HepG2 (cell line): ENCODE data around the gene BANK1.

Source experiments
- FOXM1 ChIP-seq: sonication (generic); formaldehyde crosslinking; IDR thresholded peaks from 2 replicates; pipeline ENCODE4 v1.5.0; 2020; ENCODE audit warnings: missing genetic modification reagents
- MED8 ChIP-seq: sonication (generic); formaldehyde crosslinking; IDR thresholded peaks from 2 replicates; pipeline ENCODE4 v1.8.1; 2023; ENCODE audit warnings: mild to moderate bottlenecking, missing genetic modification reagents; ENCODE audit not compliant: insufficient replicate concordance
- ZNF280D ChIP-seq: sonication (generic); formaldehyde crosslinking; IDR thresholded peaks from 2 replicates; pipeline ENCODE4 v1.5.1; 2020; ENCODE audit warnings: mild to moderate bottlenecking, missing genetic modification reagents

DNA sequence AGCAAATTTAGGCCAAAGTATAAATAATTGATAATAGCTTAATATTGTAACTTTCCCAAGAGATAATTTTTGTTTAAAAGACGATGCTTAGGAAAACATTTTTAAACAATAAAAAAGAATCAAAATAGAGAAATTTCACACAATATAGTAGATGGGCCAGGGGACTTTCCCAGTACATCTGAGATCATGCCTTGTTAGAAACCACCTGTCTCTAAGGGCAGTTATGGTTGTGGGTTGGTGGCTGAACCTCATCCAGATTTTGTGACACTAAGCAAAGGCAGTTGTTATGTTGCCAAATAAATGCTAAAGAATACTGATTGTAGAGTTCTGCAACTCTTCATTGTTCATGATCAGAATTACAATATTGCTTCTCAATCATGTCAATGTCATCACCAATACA lies 270.6 kb downstream of the BANK1 start:
- no peak for TF ChIP-seq MED8
- TF ChIP-seq ZNF280D (CRISPR knock-in tag) = no peak
- TF ChIP-seq FOXM1 (CRISPR knock-in tag) = no peak
